Epithelial cell of prostate (primary cell): ENCODE data around the gene PRKAG3.
"Not testable (repeated sequence)": the region's sequence is repeated elsewhere in the genome, so short reads cannot be mapped to it uniquely, and the experiment has no call there.

Source experiments
- DNase-seq: peaks from one replicate; pipeline ENCODE4 v3.0.0-alpha.2; 2011; ENCODE audit warnings: low read depth, low spot score
- H3K27ac ChIP-seq: fragments of 450-650 bp; 2 replicates; pipeline ENCODE4 v1.5.1; 2017; ENCODE audit warnings: mild to moderate bottlenecking

PRKAG3 gene

GRCh38 chr2:218792433-218792832, 39.2 kb downstream of the PRKAG3 start:
- no peak overlapping the region for H3K27ac ChIP-seq
- no peak for DNase-seq

GRCh38 chr2:218788529-218789255, 42.9 kb downstream of the PRKAG3 start:
- H3K27ac ChIP-seq: no peak overlapping the region
- no peak for DNase-seq

GRCh38 chr2:218786133-218786532, 45.5 kb downstream of the PRKAG3 start:
- DNase-seq: no peak
- H3K27ac ChIP-seq: no peak overlapping the region

- H3K27ac ChIP-seq: no peak overlapping the region
- DNase-seq: no peak
Measured at GRCh38 chr2:218785103-218785502, 46.5 kb downstream of the PRKAG3 start.

GRCh38 chr2:218783688-218784087, 47.9 kb downstream of the PRKAG3 start:
- no peak for DNase-seq
- no peak overlapping the region for H3K27ac ChIP-seq

GRCh38 chr2:218782528-218782844, 49.1 kb downstream of the PRKAG3 start:
- no peak for DNase-seq
- H3K27ac ChIP-seq: no peak overlapping the region

GRCh38 chr2:218781691-218782527, 49.7 kb downstream of the PRKAG3 start, which contains the start of gene CYP27A1:
Gene CYP27A1, plus strand, starts transcription at chr2:218782147. Its CDS starts 36 bp downstream, at chr2:218782183.
- DNase-seq: no peak
- H3K27ac ChIP-seq: no peak within 1 kb of the TSS

GRCh38 chr2:218780851-218781690, 50.5 kb downstream of the PRKAG3 start:
- H3K27ac ChIP-seq: no peak overlapping the region
- peak; percentile 10 for DNase-seq

GRCh38 chr2:218780046-218780445, 51.6 kb downstream of the PRKAG3 start:
- DNase-seq: no peak
- no peak overlapping the region for H3K27ac ChIP-seq

GRCh38 chr2:218777276-218777990, 54.2 kb downstream of the PRKAG3 start:
- no peak overlapping the region for H3K27ac ChIP-seq
- DNase-seq: no peak

GRCh38 chr2:218776488-218776887, 55.1 kb downstream of the PRKAG3 start:
- no peak overlapping the region for H3K27ac ChIP-seq
- DNase-seq: no peak

GRCh38 chr2:218773881-218774280, 57.7 kb downstream of the PRKAG3 start:
- H3K27ac ChIP-seq: no peak overlapping the region
- no peak for DNase-seq

- not testable (repeated sequence) for H3K27ac ChIP-seq, DNase-seq
Measured at GRCh38 chr2:218772759-218773158, 58.8 kb downstream of the PRKAG3 start.
